ENCODE results near the gene NTN1. TPM values are rescaled to one million over a fixed set of nuclear protein-coding genes. Genes with fewer than 3 reads are reported as not detected.

NTN1 gene
- total and polyA plus RNA-seq, 2 experiments from 2014 or later, result 0.11 to 0.21 TPM

DNA sequence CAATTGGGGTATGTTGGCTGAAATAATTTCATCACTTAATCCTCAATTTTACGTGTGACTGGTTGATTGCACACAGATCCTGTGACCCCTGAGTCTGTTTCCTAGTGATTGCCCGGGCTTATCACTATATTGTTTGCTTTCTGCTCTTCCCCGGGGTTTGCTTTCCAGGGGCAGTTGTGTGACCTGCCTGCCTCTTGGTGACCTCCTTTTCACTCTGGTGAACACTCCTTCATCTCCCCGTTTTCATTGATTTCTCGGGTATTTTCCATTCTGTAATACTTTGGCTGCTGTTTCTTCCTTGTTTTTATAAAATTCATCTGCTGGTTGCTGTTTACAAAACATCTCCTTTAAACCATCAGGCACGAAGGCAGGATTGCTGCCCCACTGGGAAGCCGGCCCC, 36.0 kb downstream of the NTN1 start:
- H3K9ac ChIP-seq, result no peak overlapping the region
- H3K4me2 ChIP-seq (ENCODE audit: unreplicated experiment), result no peak overlapping the region
- TF ChIP-seq EZH2phosphoT487 (IDR thresholded peaks at IDR 0.05; ENCODE audit: insufficient read depth, low read depth) (no peak), EZH2 (IDR thresholded peaks at IDR 0.05; ENCODE audit: insufficient read depth, poor library complexity, severe bottlenecking) (no peak)
- no peak overlapping the region for H3K4me3 ChIP-seq
- H3K36me3 ChIP-seq (ENCODE audit: low read depth), result no peaks in the 10 kb centered on the region
- H2AFZ ChIP-seq, result no peak overlapping the region
- H3K79me2 ChIP-seq (ENCODE audit: insufficient read depth), result no peaks in the 10 kb centered on the region
- no peaks in the 10 kb centered on the region for H3K4me1 ChIP-seq (ENCODE audit: insufficient read depth)
- no peaks in the 10 kb centered on the region for H3F3A ChIP-seq (ENCODE audit: insufficient read depth)
- in situ Hi-C loops (cut with MboI), result no loop called here
- no peak for DNase-seq
- no peak overlapping the region for H3K27ac ChIP-seq
- H3K27me3 ChIP-seq (replicated peaks; ENCODE audit: insufficient read depth), result peaks cover 4% of the 10 kb centered on the region; the same call in 1 of the 2 replicates
- 9 to 13% methylated on average over 7 of the region's 7 CpGs for WGBS, 2 experiments (ENCODE audit: low coverage in 1 of 2, low lambda C conversion rate in 2 of 2, missing lambda C conversion rate in 2 of 2)
- no peaks in the 10 kb centered on the region for H3K9me2 ChIP-seq (ENCODE audit: insufficient read depth)
- H4K20me1 ChIP-seq (ENCODE audit: insufficient read depth), result no peaks in the 10 kb centered on the region
- H3K9me3 ChIP-seq (ENCODE audit: low read depth), result no peaks in the 10 kb centered on the region

DNA sequence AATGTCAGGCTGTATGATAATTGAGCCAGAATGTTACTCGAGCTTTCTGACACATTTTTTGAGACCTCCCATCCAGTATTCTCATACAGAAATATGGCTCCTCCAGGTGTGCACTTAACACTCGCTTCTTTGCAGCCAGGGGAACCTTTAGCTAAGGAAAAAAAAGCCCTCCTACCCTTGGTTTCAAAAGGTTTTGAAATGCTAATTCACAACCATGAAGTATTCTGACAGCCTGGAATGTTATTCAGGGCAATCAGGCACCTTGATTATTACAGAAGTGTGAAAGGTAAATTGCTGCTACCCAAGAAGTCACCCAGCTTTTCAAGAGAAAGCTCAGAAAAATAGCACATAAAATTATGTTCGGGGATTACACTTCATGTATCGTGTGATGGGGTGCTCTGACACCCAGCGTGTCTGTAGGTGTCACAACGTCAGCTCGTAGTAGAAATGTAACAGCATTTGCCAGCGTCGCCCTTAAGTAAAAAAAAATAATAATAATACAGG, 41.1 kb downstream of the NTN1 start:
- Histone ChIP-seq H3K4me2 (ENCODE audit: unreplicated experiment) (no peak overlapping the region), H3K4me1 (ENCODE audit: insufficient read depth) (no peaks in the 10 kb centered on the region), H3K36me3 (ENCODE audit: low read depth) (no peaks in the 10 kb centered on the region), H3K9me2 (ENCODE audit: insufficient read depth) (no peaks in the 10 kb centered on the region), H4K20me1 (ENCODE audit: insufficient read depth) (no peaks in the 10 kb centered on the region), H2AFZ (no peak overlapping the region), H3K9ac (no peak overlapping the region), H3F3A (ENCODE audit: insufficient read depth) (no peaks in the 10 kb centered on the region), H3K27me3 (replicated peaks; ENCODE audit: insufficient read depth) (peaks cover 1% of the 10 kb centered on the region; the same call in 1 of the 2 replicates), H3K4me3 (no peak overlapping the region), H3K79me2 (ENCODE audit: insufficient read depth) (no peaks in the 10 kb centered on the region), H3K9me3 (ENCODE audit: low read depth) (no peaks in the 10 kb centered on the region), H3K27ac (no peak overlapping the region)
- TF ChIP-seq EZH2phosphoT487 (IDR thresholded peaks at IDR 0.05; ENCODE audit: insufficient read depth, low read depth) (no peak), EZH2 (IDR thresholded peaks at IDR 0.05; ENCODE audit: insufficient read depth, poor library complexity, severe bottlenecking) (no peak)
- DNase-seq, result no peak
- in situ Hi-C loops (cut with MboI), result no loop called here
- WGBS, 2 experiments (ENCODE audit: low coverage in 1 of 2, low lambda C conversion rate in 2 of 2, missing lambda C conversion rate in 2 of 2), result 63 to 70% methylated on average over 9 of the region's 9 CpGs

DNA sequence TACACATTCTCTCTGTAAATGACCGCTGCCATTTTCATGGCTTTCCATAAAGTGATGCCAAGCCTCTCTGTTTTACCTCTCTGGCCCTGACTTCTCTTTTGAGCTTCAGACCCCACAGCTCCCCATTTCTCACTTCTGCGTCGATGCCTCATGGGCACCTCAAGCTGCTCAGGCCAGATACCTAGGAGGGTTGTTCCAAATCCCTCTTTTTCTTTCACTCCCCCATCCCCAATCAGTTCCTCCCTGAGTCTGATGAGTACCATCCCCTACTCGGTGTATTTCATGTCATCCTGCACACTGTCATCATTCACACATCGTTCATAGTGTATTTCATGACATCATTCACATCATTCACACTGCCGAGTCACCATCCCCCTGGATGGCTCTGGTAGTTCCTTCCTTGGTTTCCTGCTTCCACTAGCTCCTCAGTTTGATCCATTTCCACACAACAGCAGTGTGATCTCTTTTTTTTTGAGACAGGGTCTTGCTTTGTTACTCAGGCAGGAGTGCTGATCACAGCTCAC, 43.1 kb downstream of the NTN1 start:
- WGBS, 2 experiments (ENCODE audit: low coverage in 1 of 2, low lambda C conversion rate in 2 of 2, missing lambda C conversion rate in 2 of 2), result 59% methylated on average over 6 of the region's 6 CpGs
- Histone ChIP-seq H3K4me2 (ENCODE audit: unreplicated experiment) (no peak overlapping the region), H3K79me2 (ENCODE audit: insufficient read depth) (no peaks in the 10 kb centered on the region), H3F3A (ENCODE audit: insufficient read depth) (no peaks in the 10 kb centered on the region), H3K27me3 (replicated peaks; ENCODE audit: insufficient read depth) (no peaks in the 10 kb centered on the region; the same call in 1 of the 2 replicates), H3K9me3 (ENCODE audit: low read depth) (no peaks in the 10 kb centered on the region), H3K9me2 (ENCODE audit: insufficient read depth) (no peaks in the 10 kb centered on the region), H3K27ac (no peak overlapping the region), H3K9ac (no peak overlapping the region), H2AFZ (no peak overlapping the region), H3K4me1 (ENCODE audit: insufficient read depth) (no peaks in the 10 kb centered on the region), H4K20me1 (ENCODE audit: insufficient read depth) (no peaks in the 10 kb centered on the region), H3K4me3 (no peak overlapping the region), H3K36me3 (ENCODE audit: low read depth) (no peaks in the 10 kb centered on the region)
- DNase-seq, result no peak
- in situ Hi-C loops (cut with MboI), result no loop called here
- TF ChIP-seq EZH2 (IDR thresholded peaks at IDR 0.05; ENCODE audit: insufficient read depth, poor library complexity, severe bottlenecking) (no peak), EZH2phosphoT487 (IDR thresholded peaks at IDR 0.05; ENCODE audit: insufficient read depth, low read depth) (no peak)

DNA sequence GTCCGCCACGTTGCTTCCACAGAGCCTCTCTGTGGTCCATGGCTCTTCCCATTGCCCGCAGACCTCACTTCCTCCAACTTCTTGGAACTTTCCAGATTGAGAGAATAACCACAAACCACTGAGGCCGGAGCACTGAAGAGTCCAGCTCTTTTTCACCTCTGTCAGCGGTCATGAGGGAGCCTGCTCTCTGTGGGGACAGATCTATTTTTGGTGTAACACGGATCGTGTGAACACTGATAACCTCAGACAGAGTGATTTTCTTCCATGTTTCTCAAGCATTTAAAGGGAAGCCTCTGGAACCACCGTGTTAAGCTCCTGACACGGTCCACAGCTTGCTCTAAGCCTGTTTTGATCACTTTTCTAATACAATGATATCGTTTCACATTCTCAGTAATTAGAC, 49.7 kb downstream of the NTN1 start:
- Histone ChIP-seq H3K9me3 (ENCODE audit: low read depth) (no peaks in the 10 kb centered on the region), H3K4me3 (no peak overlapping the region), H2AFZ (no peak overlapping the region), H3K9ac (no peak overlapping the region), H3K27me3 (replicated peaks; ENCODE audit: insufficient read depth) (peaks cover 14% of the 10 kb centered on the region), H3K9me2 (ENCODE audit: insufficient read depth) (no peaks in the 10 kb centered on the region), H4K20me1 (ENCODE audit: insufficient read depth) (no peaks in the 10 kb centered on the region), H3F3A (ENCODE audit: insufficient read depth) (no peaks in the 10 kb centered on the region), H3K4me1 (ENCODE audit: insufficient read depth) (peaks cover 7% of the 10 kb centered on the region; the same call in 1 of the 2 replicates), H3K79me2 (ENCODE audit: insufficient read depth) (no peaks in the 10 kb centered on the region), H3K27ac (no peak overlapping the region), H3K4me2 (ENCODE audit: unreplicated experiment) (no peak overlapping the region), H3K36me3 (ENCODE audit: low read depth) (no peaks in the 10 kb centered on the region)
- 55 to 58% methylated on average over 10 of the region's 10 CpGs for WGBS, 2 experiments (ENCODE audit: low coverage in 1 of 2, low lambda C conversion rate in 2 of 2, missing lambda C conversion rate in 2 of 2)
- TF ChIP-seq EZH2phosphoT487 (IDR thresholded peaks at IDR 0.05; ENCODE audit: insufficient read depth, low read depth), result no peak
- TF ChIP-seq EZH2 (IDR thresholded peaks at IDR 0.05; ENCODE audit: insufficient read depth, poor library complexity, severe bottlenecking), result no peak
- in situ Hi-C loops (cut with MboI), result no loop called here
- no peak for DNase-seq
